ENCODE results near the gene SLC22A13.
"Not testable (repeated sequence)": the region's sequence is repeated elsewhere in the genome, so short reads cannot be mapped to it uniquely, and the experiment has no call there.

The SLC22A13 gene

DNA sequence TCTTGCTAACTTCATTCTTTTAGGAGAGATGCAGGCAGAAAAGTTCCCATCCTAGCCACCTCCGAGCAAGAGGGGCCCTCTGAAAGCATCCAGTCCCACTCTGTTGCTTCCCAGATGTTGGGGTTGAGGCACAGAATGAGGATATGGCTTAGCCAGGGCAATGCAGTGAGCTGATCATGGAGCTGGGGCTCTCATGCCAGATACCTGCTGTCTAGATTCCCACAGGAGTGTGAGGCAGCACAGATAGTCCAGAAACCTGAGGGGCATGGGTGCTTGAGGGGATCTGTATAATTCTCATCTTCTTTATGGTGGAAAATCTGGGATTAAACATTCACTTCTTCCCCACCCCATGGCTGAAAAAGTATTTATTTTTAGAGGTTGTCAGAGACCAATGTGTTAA lies 1.2 kb downstream of the SLC22A13 start:
- no peak for DNase-seq

GRCh38 chr3:38267662-38268061 lies 2.0 kb downstream of the SLC22A13 start:
- DNase-seq = no peak

DNA sequence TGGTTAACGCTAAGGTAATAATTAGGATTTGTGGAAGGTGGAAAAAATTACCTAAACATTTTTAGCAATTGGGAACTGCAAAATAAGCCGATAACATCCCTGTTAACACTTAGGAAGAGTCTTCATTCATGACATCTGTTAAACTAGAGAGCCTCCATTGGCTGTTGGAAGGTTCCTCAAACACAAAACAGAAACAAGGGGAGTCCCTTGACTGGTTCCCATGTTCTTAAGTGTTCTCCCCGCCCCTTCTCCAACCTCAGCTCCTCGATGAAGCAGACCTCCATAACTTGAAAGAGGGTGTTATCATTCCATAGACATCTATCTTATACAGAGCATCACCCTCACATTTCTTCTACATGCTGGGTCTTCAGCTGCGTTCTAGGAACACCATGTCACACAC lies 2.5 kb downstream of the SLC22A13 start:
- DNase-seq = no peak

DNA sequence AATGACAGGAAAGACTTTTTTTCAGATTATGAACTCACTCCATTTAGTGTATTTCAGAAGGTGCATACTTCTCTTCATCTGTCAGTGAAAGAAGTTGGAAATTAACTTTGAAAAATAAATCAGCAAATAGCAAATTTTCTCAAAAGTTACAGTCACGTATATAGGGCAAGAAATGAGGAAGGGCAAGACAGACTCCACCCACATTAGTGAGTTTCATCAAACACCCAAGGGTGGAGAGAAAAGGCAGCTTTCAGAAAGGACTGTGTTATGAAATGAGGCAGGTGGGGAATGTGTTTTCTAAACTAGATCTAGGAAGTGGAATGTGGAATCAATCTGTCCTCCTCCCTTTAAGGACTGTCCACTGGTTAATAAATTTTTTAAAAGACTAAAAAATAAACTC lies 2.9 kb downstream of the SLC22A13 start:
- DNase-seq = no peak

DNA sequence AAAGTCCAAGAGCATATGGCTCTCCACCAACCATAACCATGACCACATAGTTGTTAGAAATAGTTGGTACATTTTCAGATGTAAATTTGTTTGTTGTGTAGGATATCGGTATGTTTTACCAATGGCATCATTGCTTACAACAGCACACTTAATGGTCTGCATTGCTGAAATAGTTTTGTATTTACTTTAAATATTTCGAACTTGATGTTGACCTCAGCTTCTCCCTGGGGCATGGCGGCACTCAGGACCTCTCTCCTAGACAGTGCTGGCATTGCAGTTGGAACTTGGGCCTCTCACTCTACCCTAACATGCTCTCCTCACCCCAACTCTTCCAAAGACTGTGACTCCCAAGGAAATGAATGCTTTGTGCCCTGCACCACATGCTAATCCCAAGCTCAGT lies 5.0 kb downstream of the SLC22A13 start:
- no peak for DNase-seq

DNA sequence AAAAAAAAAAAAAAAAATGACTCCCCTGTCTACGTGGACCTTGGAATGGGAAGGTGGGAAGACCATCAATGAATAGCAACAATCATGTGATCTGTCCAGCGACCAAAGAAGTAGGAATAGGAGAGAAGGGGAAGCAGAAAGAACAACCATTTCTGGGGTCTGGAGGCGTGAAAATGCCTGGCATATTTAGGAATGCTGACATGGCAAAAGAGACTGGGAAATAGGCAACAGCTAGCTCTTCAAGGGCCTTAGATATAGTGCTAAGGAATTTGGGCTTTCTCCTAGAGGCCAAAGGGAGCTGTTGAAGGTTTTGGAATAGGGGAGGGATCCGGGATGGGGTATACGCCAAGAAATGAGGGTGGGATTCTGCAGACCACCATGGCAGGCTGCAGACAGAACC lies 5.9 kb downstream of the SLC22A13 start:
- no peak for DNase-seq

DNA sequence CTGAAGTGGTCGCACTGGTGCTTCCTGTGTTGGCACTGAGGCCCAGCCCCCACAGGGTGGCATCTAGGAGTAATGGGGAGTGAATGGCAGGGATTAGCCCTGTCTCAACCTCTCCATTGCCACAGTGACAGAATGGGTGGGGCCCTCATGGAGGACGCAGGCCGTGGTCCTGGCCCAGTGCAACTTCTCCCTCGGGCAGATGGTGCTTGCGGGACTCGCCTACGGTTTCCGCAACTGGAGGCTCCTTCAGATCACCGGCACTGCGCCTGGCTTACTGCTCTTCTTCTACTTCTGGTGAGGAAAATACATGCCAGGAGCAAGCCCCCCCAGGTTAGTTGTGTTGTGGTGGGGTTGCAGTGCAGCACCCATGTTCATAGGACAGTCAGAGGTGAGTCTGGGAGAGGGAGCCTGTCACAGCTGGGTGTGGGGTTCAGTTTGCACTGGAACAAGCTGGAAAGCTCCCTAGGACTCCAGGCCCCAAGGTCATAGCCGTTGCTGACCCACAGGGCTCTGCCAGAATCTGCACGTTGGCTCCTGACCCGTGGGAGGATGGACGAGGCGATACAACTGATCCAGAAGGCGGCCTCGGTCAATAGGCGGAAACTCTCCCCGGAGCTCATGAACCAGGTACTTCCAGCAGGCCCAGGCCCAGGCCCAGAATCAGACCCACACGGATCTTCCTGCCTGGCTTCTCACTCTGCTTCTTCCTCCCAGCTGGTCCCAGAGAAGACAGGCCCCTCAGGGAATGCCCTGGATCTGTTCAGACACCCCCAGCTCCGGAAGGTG lies 9.4 kb downstream of the SLC22A13 start:
- no peak for DNase-seq

DNA sequence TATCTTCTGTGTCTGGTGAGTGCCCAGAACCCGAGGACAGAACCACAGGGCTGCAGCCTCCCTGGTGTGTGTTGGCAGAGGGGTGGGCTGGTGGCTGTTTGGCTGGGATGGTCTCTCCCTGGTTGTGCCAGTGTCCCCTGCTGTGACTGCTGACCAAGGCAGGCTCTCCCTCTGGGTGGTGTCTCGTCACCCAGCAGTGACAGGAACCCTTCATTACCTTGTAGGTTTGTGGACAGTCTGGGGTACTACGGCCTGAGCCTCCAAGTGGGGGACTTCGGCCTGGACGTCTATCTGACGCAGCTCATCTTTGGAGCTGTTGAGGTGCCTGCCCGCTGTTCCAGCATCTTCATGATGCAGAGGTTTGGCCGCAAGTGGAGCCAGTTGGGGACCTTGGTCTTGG lies 10.0 kb downstream of the SLC22A13 start:
- DNase-seq = no peak

- DNase-seq = no peak
These were observed 10.7 kb downstream of the SLC22A13 start for GRCh38 chr3:38276081-38276916.

GRCh38 chr3:38276917-38277630 lies 11.5 kb downstream of the SLC22A13 start:
- no peak for DNase-seq

DNA sequence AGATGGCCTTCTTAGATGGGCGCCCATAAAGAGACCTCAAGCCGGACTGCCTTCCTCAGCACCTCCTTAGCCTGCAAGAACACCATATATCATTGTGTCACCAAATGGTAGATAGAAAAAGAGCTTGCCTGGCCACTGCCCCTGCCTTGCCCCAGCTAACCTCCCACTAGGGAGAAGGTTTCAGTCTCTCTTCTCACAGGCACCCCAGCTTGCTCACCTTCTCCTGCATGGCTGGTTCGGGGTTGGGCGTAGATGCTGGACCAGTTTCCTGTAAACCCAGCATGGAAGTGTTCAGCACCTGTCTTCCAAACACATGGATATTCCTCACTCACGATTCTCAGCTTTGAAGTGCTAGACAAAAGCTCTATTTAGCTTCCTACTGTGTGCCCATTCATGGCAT lies 13.2 kb downstream of the SLC22A13 start:
- DNase-seq = no peak

- DNase-seq = no peak
These were observed 16.5 kb downstream of the SLC22A13 start, which contains the start of gene SLC22A14 for GRCh38 chr3:38281895-38282686. Gene SLC22A14 (plus strand): TSS chr3:38282294. CDS start chr3:38306027, 23,733 bp downstream.

- no peak for DNase-seq
These were observed 18.5 kb downstream of the SLC22A13 start for GRCh38 chr3:38283810-38284755.

- DNase-seq = no peak
These were observed 19.1 kb downstream of the SLC22A13 start for GRCh38 chr3:38284756-38285150.

GRCh38 chr3:38289286-38290217 lies 23.9 kb downstream of the SLC22A13 start:
- DNase-seq = not testable (repeated sequence)

DNA sequence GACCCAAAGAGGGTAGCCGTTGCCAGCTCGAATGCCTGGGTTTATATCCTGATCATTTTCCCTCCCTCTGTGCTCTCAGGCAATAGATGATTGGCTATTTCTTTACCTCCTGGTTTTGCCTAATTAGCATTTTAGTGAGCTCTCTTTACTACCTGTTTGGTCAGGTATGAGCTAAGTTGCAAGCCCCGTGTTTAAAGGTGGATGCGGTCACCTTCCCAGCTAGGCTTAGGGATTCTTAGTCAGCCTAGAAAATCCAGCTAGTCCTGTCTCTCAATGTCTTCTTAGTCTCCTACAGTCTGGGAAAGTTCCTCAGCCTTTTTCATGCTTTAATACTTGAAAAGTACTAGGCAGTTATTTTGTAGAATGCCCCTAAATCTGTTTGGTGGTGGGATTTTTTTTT lies 31.4 kb downstream of the SLC22A13 start:
- not testable (repeated sequence) for DNase-seq

GRCh38 chr3:38297537-38297936 lies 31.9 kb downstream of the SLC22A13 start:
- DNase-seq = no peak

- DNase-seq = no peak
These were observed 32.5 kb downstream of the SLC22A13 start for GRCh38 chr3:38297947-38298711.

GRCh38 chr3:38306941-38307340 lies 41.3 kb downstream of the SLC22A13 start:
- no peak for DNase-seq

Data from NCI-H1694 treated with DMSO at 0.1 percent for 48 hours (cell line).